K562 (cell line): Measurements from ENCODE around the gene APPBP2. TPM values are rescaled to one million over a fixed set of nuclear protein-coding genes. Genes with fewer than 3 reads are reported as not detected.

Experiments used
- CC2D1A ChIP-seq: fragments of 450-650 bp; IDR thresholded peaks from 2 replicates; pipeline ENCODE4 v1.6.1; 2017; ENCODE audit warnings: mild to moderate bottlenecking
- ETV5 ChIP-seq: sonication (generic); formaldehyde crosslinking; IDR thresholded peaks from 2 replicates; pipeline ENCODE4 v1.4.0; 2020; ENCODE audit warnings: low read depth, mild to moderate bottlenecking, missing genetic modification reagents
- HDAC3 ChIP-seq: fragments of 450-650 bp; IDR thresholded peaks from 2 replicates; pipeline ENCODE4 v1.6.1; 2018; ENCODE audit warnings: borderline replicate concordance, mild to moderate bottlenecking, moderate library complexity; ENCODE audit not compliant: partially characterized antibody
- JUND ChIP-seq, 2 experiments: IDR thresholded peaks; 2 replicates in 1 of 2; 3 replicates in 1 of 2; pipeline ENCODE4 v1.6.1; 2011; ENCODE audit warnings: borderline replicate concordance in 2 of 2, low read depth in 2 of 2, low read length in 2 of 2, improper control_type of control experiment in 1 of 2, missing biosample characterization in 1 of 2, missing genetic modification characterization in 1 of 2, missing genetic modification reagents in 1 of 2
- NFE2 ChIP-seq: IDR thresholded peaks from 2 replicates; pipeline ENCODE4 v1.6.1; 2014; ENCODE audit warnings: antibody characterized with exemption, low read depth
- NFIC ChIP-seq: fragments of 450-650 bp; IDR thresholded peaks from 2 replicates; pipeline ENCODE4 v1.6.1; 2017; ENCODE audit warnings: mild to moderate bottlenecking, inconsistent platforms
- STAG1 ChIP-seq: sonication (generic); formaldehyde crosslinking; IDR thresholded peaks from 2 replicates; pipeline ENCODE4 v1.5.0; 2020; ENCODE audit warnings: missing genetic modification reagents, borderline replicate concordance
- TEAD4 ChIP-seq, 2 experiments: sonication (generic) in 1 of 2; formaldehyde crosslinking in 1 of 2; IDR thresholded peaks; 2 replicates each; pipeline versions ENCODE4 v1.6.1 to v1.8.0; 2012 to 2022; ENCODE audit warnings: borderline replicate concordance in 1 of 2, inconsistent platforms in 1 of 2, low read length in 1 of 2, mild to moderate bottlenecking in 1 of 2, missing genetic modification reagents in 1 of 2
- polyA plus RNA-seq, 8 experiments: library from polyadenylated mRNA; depleted of rRNA in 4 of 8; stranded (reverse) in 5 of 8; unstranded in 3 of 8; fragments of >200 nt; fragmentation: Nextera tagmentation in 2 of 8; fragmentation: Illumina TruSeq in 1 of 8; extraction: Ambion mirVana in 2 of 8; extraction: Trizol in 1 of 8; gene quantifications; 2 replicates each; pipeline versions ENCODE4 v1.2.1 to v1.2.3, GENCODE V29; 2011 to 2014; ENCODE audit warnings: inconsistent platforms in 1 of 8, missing spikeins in 1 of 8
- total RNA-seq, 7 experiments: library from RNA; depleted of rRNA in 6 of 7; stranded (reverse); fragments of >200 nt in 6 of 7; fragmentation: Illumina TruSeq in 2 of 7; extraction: Trizol in 2 of 7; gene quantifications; 2 replicates each; pipeline versions ENCODE4 v1.2.1 to v1.2.3, GENCODE V29; 2011 to 2021; ENCODE audit warnings: low replicate concordance in 1 of 7
- TF ChIP-seq, protein P1 (sequence below), 2 experiments: fragments of 450-650 bp; formaldehyde crosslinking in 1 of 2; IDR thresholded peaks; 2 replicates each; pipeline versions ENCODE4 v1.4.0 to v1.6.1; 2014 to 2020; ENCODE audit warnings: mild to moderate bottlenecking in 2 of 2, borderline replicate concordance in 1 of 2, low read depth in 1 of 2

APPBP2 gene
- total and polyA plus RNA-seq, 9 of the 15 experiments (the other 6 are each of a cell fraction or from before 2014, with no cell fraction given): 2.7 to 16.8 (median 6.9) TPM

DNA sequence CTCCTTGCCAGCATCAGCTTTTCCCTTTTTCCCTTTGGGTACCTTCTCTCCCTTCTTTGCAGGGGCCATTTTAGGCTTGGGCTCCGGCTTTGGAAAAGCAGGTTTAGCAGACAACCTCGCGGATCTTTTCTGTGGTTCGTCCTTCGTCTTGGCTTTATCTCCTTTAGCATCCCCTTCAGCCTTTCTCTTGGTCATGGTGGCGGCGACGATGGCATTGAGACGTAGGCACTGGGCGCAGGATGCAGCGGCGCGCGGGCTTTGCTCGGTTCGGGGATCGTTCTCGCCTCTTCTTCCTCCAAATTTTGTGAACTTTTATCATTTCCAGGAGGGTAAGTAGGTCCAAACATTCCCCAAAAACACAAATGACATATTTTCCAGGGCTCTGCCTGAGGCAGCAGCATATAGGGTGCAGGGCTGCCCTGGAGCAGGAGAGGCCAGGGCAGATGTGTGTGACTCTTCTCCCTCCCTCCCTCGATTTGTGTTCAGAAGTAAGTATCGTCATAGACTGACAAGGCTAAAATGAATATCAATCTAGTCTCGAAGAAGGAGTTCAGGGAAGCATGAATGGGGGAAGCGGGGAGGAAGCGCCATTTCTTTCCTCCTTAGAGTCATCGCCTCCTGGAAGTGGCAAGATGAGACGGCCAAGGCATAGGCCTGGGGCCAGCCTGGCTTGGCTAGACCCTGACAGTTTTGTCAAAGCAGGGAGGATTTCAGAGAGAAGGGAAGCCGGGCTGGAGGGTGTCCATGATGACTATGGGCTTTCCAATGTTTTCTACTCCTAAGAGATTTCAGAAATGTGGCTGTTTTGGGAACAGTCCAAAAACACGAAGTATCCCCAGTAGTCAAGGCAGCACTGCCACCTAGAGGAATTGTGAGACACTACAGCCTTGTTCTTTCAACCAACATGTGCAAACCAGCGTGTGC is 90.5 kb downstream of the APPBP2 start (continued):
- TF ChIP-seq, protein P1, sequence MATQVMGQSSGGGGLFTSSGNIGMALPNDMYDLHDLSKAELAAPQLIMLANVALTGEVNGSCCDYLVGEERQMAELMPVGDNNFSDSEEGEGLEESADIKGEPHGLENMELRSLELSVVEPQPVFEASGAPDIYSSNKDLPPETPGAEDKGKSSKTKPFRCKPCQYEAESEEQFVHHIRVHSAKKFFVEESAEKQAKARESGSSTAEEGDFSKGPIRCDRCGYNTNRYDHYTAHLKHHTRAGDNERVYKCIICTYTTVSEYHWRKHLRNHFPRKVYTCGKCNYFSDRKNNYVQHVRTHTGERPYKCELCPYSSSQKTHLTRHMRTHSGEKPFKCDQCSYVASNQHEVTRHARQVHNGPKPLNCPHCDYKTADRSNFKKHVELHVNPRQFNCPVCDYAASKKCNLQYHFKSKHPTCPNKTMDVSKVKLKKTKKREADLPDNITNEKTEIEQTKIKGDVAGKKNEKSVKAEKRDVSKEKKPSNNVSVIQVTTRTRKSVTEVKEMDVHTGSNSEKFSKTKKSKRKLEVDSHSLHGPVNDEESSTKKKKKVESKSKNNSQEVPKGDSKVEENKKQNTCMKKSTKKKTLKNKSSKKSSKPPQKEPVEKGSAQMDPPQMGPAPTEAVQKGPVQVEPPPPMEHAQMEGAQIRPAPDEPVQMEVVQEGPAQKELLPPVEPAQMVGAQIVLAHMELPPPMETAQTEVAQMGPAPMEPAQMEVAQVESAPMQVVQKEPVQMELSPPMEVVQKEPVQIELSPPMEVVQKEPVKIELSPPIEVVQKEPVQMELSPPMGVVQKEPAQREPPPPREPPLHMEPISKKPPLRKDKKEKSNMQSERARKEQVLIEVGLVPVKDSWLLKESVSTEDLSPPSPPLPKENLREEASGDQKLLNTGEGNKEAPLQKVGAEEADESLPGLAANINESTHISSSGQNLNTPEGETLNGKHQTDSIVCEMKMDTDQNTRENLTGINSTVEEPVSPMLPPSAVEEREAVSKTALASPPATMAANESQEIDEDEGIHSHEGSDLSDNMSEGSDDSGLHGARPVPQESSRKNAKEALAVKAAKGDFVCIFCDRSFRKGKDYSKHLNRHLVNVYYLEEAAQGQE (IDR thresholded peaks at IDR 0.05; ENCODE audit: borderline replicate concordance): peak; percentile 93
- TF ChIP-seq, protein P1 (CRISPR knock-in tag; IDR thresholded peaks at IDR 0.05; ENCODE audit: low read depth): no peak
- TF ChIP-seq JUND (IDR thresholded peaks at IDR 0.05; ENCODE audit: borderline replicate concordance, low read depth, low read length) (0 out of 2 replicates have a peak, but pooled peaks have one; percentile 11), JUND (tag; IDR thresholded peaks at IDR 0.05; ENCODE audit: borderline replicate concordance, low read depth, low read length) (no peak), TEAD4 (IDR thresholded peaks at IDR 0.05; ENCODE audit: low read length) (0 out of 2 replicates have a peak, but pooled peaks have one; percentile 9), TEAD4 (CRISPR knock-in tag; IDR thresholded peaks at IDR 0.05; ENCODE audit: borderline replicate concordance) (no peak), HDAC3 (no peak), NFE2 (0 out of 2 replicates have a peak, but pooled peaks have one; percentile 22), NFIC (peak; percentile 98), CC2D1A (peak; percentile 70; the same call in 1 of the 2 replicates), STAG1 (CRISPR knock-in tag) (peak; percentile 81; the same call in 1 of the 2 replicates), ETV5 (peak; percentile 39; the same call in 1 of the 2 replicates)
- TF ChIP-seq, all 486 proteins: peak for 26
